WTC11 (cell line): ENCODE data around the gene ARSH. TPM values are rescaled to one million over a fixed set of nuclear protein-coding genes. Genes with fewer than 3 reads are reported as not detected.

Experiments used
- ATAC-seq: fragments of 200-7000 bp; cut with Tn5 transposase; 2 replicates; pipeline ENCODE4 v1.10.0; 2021; ENCODE audit warnings: mild to moderate bottlenecking, moderate library complexity
- Bru-seq: library from RNA; stranded (reverse); fragments of 400-500 nt; gene quantifications from one replicate; lab custom pipeline; 2021; lab: Mats Ljungman, UMichigan
- CTCF ChIA-PET: fragments of 300-600 bp; sonication (Branson Sonifier 250); formaldehyde crosslinking; loops from one replicate; lab custom pipeline; 2021; ENCODE audit warnings: antibody characterized with exemption; lab: Charles Lee
- POLR2A ChIA-PET: fragments of 350-600 bp; sonication (Branson Sonifier 250); formaldehyde crosslinking; loops from one replicate; lab custom pipeline; 2021; ENCODE audit warnings: antibody characterized with exemption; lab: Charles Lee
- DNase-seq: peaks from one replicate; pipeline ENCODE4 v3.0.0; 2021; ENCODE audit warnings: low spot score
- H3K27ac Mint-ChIP-seq: 2 replicates; pipeline ENCODE4 v1.8.0; 2021; ENCODE audit warnings: mixed read lengths
- H3K27me3 Mint-ChIP-seq: 2 replicates; pipeline ENCODE4 v1.8.0; 2021; ENCODE audit warnings: low read depth, mild to moderate bottlenecking, moderate library complexity, mixed read lengths
- H3K36me3 Mint-ChIP-seq: 2 replicates; pipeline ENCODE4 v1.8.0; 2021; ENCODE audit warnings: mixed read lengths
- H3K4me1 Mint-ChIP-seq: 2 replicates; pipeline ENCODE4 v1.8.0; 2022; ENCODE audit warnings: mixed read lengths
- H3K4me3 Mint-ChIP-seq: 2 replicates; pipeline ENCODE4 v1.8.0; 2021; ENCODE audit warnings: mild to moderate bottlenecking, moderate library complexity, mixed read lengths
- H3K9me3 Mint-ChIP-seq: 2 replicates; pipeline ENCODE4 v1.8.0; 2021; ENCODE audit warnings: mixed read lengths
- ATF1 ChIP-seq: sonication (generic); formaldehyde crosslinking; IDR thresholded peaks from 2 replicates; pipeline ENCODE4 v1.8.1; 2023; ENCODE audit warnings: mild to moderate bottlenecking, moderate library complexity, missing genetic modification reagents
- ATF2 ChIP-seq: sonication (generic); formaldehyde crosslinking; IDR thresholded peaks from 2 replicates; pipeline ENCODE4 v1.8.1; 2022; ENCODE audit warnings: low read depth, missing genetic modification reagents, borderline replicate concordance
- ESRRA ChIP-seq: sonication (generic); formaldehyde crosslinking; IDR thresholded peaks from 2 replicates; pipeline ENCODE4 v1.8.1; 2022; ENCODE audit warnings: mild to moderate bottlenecking, missing genetic modification reagents, borderline replicate concordance
- FOXP4 ChIP-seq: sonication (generic); formaldehyde crosslinking; IDR thresholded peaks from 2 replicates; pipeline ENCODE4 v1.8.0; 2022; ENCODE audit warnings: mild to moderate bottlenecking, missing genetic modification reagents
- GRHL2 ChIP-seq: fragments of 250-450 bp; sonication (Bioruptor Pico); IDR thresholded peaks from 2 replicates; pipeline ENCODE4 v1.8.0; 2022; ENCODE audit warnings: mild to moderate bottlenecking, moderate library complexity; ENCODE audit not compliant: insufficient replicate concordance, severe bottlenecking
- JAZF1 ChIP-seq: fragments of 250-450 bp; sonication (Bioruptor Pico); IDR thresholded peaks from 2 replicates; pipeline ENCODE4 v1.9.0; 2021; ENCODE audit warnings: moderate library complexity, mild to moderate bottlenecking, inconsistent platforms
- JUN ChIP-seq: sonication (generic); formaldehyde crosslinking; IDR thresholded peaks from 2 replicates; pipeline ENCODE4 v1.8.0; 2023; ENCODE audit warnings: mild to moderate bottlenecking, missing genetic modification reagents
- NFE2L1 ChIP-seq: sonication (generic); formaldehyde crosslinking; IDR thresholded peaks from 2 replicates; pipeline ENCODE4 v1.8.1; 2023; ENCODE audit warnings: missing genetic modification reagents
- NR2C2 ChIP-seq: sonication (generic); formaldehyde crosslinking; IDR thresholded peaks from 2 replicates; pipeline ENCODE4 v1.8.0; 2022; ENCODE audit warnings: mild to moderate bottlenecking, missing genetic modification reagents
- PRRX2 ChIP-seq: fragments of 250-450 bp; sonication (Bioruptor Pico); IDR thresholded peaks from 2 replicates; pipeline ENCODE4 v1.8.0; 2021; ENCODE audit warnings: mild to moderate bottlenecking
- SMAD4 ChIP-seq: sonication (generic); formaldehyde crosslinking; IDR thresholded peaks from 2 replicates; pipeline ENCODE4 v1.8.0; 2022; ENCODE audit warnings: mild to moderate bottlenecking, missing genetic modification reagents
- ZSCAN18 ChIP-seq: fragments of 250-450 bp; sonication (Bioruptor Pico); IDR thresholded peaks from 2 replicates; pipeline ENCODE4 v2.1.2; 2022; ENCODE audit warnings: mild to moderate bottlenecking, moderate library complexity
- long read RNA-seq, 3 experiments: library from RNA in 1 of 3; library from capped mRNA in 1 of 3; library from polyadenylated mRNA in 1 of 3; unstranded in 2 of 3; stranded (forward) in 1 of 3; transcript quantifications; one replicate each; pipeline ENCODE4 v2.0.0, GENCODE V29; 2021
- total RNA-seq: library from RNA; stranded (reverse); gene quantifications from 3 replicates; pipeline ENCODE4 v1.2.3, GENCODE V29; 2021
- TF ChIP-seq, protein P1 (sequence below): fragments of 250-450 bp; sonication (Bioruptor Pico); IDR thresholded peaks from 2 replicates; pipeline ENCODE4 v1.8.0; 2021; ENCODE audit warnings: mild to moderate bottlenecking
- TF ChIP-seq, protein P2 (sequence below): fragments of 250-450 bp; sonication (Bioruptor Pico); conservative IDR thresholded peaks from 2 replicates; pipeline ENCODE4 v1.9.0; 2021; ENCODE audit warnings: mild to moderate bottlenecking
- TF ChIP-seq, protein P3 (sequence below): fragments of 200-600 bp; IDR thresholded peaks from 2 replicates; pipeline ENCODE4 v1.8.0; 2022; ENCODE audit warnings: antibody characterized with exemption
- TF ChIP-seq, protein P4 (sequence below): sonication (generic); formaldehyde crosslinking; IDR thresholded peaks from 2 replicates; pipeline ENCODE4 v1.8.1; 2023; ENCODE audit warnings: mild to moderate bottlenecking, missing genetic modification reagents
- TF ChIP-seq, protein P5 (sequence below): sonication (generic); formaldehyde crosslinking; IDR thresholded peaks from 2 replicates; pipeline ENCODE4 v1.8.0; 2022; ENCODE audit warnings: mild to moderate bottlenecking, missing genetic modification reagents

ARSH gene, protein sequence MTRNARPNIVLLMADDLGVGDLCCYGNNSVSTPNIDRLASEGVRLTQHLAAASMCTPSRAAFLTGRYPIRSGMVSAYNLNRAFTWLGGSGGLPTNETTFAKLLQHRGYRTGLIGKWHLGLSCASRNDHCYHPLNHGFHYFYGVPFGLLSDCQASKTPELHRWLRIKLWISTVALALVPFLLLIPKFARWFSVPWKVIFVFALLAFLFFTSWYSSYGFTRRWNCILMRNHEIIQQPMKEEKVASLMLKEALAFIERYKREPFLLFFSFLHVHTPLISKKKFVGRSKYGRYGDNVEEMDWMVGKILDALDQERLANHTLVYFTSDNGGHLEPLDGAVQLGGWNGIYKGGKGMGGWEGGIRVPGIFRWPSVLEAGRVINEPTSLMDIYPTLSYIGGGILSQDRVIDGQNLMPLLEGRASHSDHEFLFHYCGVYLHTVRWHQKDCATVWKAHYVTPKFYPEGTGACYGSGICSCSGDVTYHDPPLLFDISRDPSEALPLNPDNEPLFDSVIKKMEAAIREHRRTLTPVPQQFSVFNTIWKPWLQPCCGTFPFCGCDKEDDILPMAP
- total RNA-seq, result not detected in 3 replicates
- not detected for Bru-seq, nascent RNA
- long read RNA-seq, experiment 1, result 0 reads
- long read RNA-seq, experiment 2, result 0 reads
- long read RNA-seq, experiment 3, result 0 reads

DNA sequence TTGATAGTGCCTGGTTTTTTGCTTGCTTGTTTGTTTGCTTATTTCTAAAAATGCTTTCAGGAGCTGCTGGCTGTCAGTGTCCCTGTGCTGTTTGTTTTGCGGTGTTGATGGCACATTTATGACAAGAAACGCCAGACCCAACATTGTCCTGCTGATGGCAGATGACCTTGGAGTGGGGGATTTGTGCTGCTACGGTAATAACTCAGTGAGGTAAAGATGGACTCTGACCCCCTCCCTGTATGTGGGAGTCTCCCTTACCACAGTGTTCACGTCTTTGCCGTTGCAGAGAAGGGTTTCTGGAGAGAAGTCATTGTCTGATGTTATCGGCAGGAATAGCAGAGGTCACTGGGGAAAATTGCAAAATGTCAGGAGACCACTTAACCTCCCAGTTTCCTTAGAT is at the start of gene ARSH:
ARSH (plus strand) TSS at position 52 of the 400 bp plus-strand sequence; CDS start at position 119, 67 bp downstream.
- POLR2A ChIA-PET, result no interaction called here
- Mint-ChIP-seq H3K4me1 (no peaks in the 10 kb centered on the region), H3K4me3 (no peak within 1 kb of the TSS), H3K9me3 (peaks cover 25% of the 10 kb centered on the region), H3K36me3 (peaks cover 4% of the 10 kb centered on the region), H3K27me3 (no peaks in the 10 kb centered on the region), H3K27ac (no peak within 1 kb of the TSS)
- ATAC-seq, result no peak
- TF ChIP-seq ESRRA (CRISPR knock-in tag) (no peak), ZSCAN18 (CRISPR knock-in tag) (no peak), JUN (CRISPR knock-in tag) (no peak), ATF2 (CRISPR knock-in tag) (no peak), NFE2L1 (no peak), FOXP4 (CRISPR knock-in tag) (no peak), JAZF1 (CRISPR knock-in tag) (no peak), GRHL2 (CRISPR knock-in tag) (no peak), NR2C2 (CRISPR knock-in tag) (no peak), ATF1 (CRISPR knock-in tag) (no peak), PRRX2 (CRISPR knock-in tag) (no peak), SMAD4 (CRISPR knock-in tag) (no peak)
- TF ChIP-seq, protein P1, sequence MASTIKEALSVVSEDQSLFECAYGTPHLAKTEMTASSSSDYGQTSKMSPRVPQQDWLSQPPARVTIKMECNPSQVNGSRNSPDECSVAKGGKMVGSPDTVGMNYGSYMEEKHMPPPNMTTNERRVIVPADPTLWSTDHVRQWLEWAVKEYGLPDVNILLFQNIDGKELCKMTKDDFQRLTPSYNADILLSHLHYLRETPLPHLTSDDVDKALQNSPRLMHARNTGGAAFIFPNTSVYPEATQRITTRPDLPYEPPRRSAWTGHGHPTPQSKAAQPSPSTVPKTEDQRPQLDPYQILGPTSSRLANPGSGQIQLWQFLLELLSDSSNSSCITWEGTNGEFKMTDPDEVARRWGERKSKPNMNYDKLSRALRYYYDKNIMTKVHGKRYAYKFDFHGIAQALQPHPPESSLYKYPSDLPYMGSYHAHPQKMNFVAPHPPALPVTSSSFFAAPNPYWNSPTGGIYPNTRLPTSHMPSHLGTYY, result no peak
- TF ChIP-seq, protein P2, sequence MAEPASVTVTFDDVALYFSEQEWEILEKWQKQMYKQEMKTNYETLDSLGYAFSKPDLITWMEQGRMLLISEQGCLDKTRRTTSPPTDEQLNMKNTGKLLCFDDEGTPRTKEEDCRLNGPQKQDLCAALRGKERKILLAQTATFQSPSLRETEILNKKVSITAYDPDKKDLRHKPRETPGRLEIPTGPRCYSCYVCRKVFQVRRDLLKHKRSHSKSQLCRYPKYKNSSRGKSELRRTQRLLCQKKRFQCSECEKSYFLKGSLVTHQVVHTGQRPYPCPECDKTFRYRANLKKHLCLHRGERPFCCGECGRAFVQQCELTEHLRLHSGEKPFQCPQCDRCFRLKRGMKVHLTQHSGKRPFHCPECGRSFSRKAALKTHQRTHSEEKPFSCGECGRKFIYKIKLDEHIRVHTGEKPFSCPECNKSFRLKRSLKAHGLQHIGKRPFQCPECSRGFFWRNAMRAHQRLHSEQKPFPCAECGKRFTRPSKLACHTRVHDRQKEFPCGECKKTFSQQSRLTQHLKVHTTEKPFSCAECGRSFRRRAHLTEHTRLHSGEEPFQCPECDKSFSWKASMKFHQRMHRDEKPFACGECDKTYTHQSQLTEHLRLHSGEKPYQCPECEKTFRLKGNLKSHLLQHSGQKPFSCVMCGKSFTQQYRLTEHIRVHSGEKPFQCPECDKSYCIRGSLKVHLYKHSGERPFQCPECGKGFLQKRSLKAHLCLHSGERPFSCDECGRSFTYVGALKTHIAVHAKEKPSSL (CRISPR knock-in tag), result no peak
- TF ChIP-seq, protein P3, sequence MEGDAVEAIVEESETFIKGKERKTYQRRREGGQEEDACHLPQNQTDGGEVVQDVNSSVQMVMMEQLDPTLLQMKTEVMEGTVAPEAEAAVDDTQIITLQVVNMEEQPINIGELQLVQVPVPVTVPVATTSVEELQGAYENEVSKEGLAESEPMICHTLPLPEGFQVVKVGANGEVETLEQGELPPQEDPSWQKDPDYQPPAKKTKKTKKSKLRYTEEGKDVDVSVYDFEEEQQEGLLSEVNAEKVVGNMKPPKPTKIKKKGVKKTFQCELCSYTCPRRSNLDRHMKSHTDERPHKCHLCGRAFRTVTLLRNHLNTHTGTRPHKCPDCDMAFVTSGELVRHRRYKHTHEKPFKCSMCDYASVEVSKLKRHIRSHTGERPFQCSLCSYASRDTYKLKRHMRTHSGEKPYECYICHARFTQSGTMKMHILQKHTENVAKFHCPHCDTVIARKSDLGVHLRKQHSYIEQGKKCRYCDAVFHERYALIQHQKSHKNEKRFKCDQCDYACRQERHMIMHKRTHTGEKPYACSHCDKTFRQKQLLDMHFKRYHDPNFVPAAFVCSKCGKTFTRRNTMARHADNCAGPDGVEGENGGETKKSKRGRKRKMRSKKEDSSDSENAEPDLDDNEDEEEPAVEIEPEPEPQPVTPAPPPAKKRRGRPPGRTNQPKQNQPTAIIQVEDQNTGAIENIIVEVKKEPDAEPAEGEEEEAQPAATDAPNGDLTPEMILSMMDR, result no peak
- TF ChIP-seq, protein P4, sequence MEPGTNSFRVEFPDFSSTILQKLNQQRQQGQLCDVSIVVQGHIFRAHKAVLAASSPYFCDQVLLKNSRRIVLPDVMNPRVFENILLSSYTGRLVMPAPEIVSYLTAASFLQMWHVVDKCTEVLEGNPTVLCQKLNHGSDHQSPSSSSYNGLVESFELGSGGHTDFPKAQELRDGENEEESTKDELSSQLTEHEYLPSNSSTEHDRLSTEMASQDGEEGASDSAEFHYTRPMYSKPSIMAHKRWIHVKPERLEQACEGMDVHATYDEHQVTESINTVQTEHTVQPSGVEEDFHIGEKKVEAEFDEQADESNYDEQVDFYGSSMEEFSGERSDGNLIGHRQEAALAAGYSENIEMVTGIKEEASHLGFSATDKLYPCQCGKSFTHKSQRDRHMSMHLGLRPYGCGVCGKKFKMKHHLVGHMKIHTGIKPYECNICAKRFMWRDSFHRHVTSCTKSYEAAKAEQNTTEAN (CRISPR knock-in tag), result no peak
- TF ChIP-seq, protein P5, sequence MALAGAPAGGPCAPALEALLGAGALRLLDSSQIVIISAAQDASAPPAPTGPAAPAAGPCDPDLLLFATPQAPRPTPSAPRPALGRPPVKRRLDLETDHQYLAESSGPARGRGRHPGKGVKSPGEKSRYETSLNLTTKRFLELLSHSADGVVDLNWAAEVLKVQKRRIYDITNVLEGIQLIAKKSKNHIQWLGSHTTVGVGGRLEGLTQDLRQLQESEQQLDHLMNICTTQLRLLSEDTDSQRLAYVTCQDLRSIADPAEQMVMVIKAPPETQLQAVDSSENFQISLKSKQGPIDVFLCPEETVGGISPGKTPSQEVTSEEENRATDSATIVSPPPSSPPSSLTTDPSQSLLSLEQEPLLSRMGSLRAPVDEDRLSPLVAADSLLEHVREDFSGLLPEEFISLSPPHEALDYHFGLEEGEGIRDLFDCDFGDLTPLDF (CRISPR knock-in tag), result no peak
- CTCF ChIA-PET, result no interaction called here
- no peak for DNase-seq
